ENCODE data around the gene IL32. TPM values are rescaled to one million over a fixed set of nuclear protein-coding genes. Genes with fewer than 3 reads are reported as not detected.
A peak's percentile ranks its signal among the peaks of the same experiment; 100 is the strongest.

Gene IL32, protein sequence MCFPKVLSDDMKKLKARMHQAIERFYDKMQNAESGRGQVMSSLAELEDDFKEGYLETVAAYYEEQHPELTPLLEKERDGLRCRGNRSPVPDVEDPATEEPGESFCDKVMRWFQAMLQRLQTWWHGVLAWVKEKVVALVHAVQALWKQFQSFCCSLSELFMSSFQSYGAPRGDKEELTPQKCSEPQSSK
- total RNA-seq, result 1.6 TPM

DNA sequence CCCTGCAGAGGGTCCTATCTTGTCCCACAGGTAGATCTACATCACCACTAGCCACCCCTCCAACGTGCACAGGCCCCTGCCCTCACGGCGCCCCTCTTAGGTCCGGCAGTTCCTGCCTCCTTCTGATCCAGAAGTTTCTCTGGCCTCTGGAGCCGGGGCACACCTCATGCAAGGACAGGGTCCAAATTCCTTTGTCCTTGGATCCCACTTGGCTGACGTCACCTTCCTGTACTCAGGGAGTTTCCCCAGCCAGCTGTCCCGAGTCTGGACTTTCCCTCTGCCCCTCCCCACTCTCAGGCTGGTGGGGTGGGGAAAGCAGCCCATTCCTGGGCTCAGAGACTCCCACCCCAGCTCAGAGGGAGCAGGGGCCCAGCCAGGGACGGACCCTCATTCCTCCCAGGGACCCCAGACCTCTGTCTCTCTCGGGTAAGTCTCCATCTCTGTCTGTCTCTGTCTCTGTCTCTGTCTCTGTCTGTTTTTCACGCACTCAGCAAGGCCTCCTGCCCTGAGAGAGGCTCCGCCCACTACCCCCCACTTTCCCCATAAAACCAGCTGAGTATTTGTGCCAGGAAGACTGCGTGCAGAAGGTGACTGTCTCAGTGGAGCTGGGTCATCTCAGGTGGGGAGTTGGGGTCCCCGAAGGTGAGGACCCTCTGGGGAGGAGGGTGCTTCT lies at the start of gene IL32:
Gene IL32, plus strand, starts transcription at position 572 of the 673 bp plus-strand sequence. CDS start 172 bp downstream, outside the sequence.

DNA sequence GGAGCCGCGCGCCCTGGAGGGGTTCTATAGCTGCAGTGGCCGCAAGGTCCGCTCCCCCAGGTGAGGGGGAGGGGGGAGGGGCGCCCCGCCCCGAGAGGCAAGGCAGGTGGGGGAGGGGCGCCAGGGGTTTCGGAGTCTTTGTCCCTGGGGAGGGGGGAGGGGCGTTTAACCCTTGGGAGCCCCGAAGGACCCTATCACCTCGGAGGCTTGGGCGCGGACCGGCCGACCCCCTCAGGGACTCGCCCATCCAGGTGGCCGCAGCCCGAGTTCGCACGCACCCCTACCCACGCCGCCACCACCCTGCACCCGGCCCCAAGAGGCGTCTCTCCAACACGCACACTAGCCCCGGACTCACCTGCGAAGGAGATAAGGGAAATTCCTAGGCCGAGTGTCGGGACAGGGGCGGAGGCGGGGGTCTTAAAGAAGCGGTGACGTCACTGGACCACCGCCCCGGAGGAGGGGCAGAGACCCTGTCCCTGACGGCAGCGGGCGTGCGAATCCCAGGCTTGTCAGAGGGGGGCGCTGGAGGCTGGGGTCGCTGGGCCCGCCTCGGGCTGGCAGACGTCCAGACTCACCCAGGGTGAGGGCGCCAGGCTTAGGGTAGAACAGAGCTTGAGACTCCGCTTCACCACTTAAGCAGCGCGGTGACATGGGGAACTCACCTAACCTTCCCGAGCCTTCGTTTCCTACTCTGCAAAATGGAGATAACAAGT lies 47.5 kb upstream of the IL32 start, which contains the start of gene CLDN6:
Gene CLDN6, minus strand, starts transcription at position 390 of the 713 bp plus-strand sequence. CDS start 2,162 bp downstream, outside the sequence.

DNA sequence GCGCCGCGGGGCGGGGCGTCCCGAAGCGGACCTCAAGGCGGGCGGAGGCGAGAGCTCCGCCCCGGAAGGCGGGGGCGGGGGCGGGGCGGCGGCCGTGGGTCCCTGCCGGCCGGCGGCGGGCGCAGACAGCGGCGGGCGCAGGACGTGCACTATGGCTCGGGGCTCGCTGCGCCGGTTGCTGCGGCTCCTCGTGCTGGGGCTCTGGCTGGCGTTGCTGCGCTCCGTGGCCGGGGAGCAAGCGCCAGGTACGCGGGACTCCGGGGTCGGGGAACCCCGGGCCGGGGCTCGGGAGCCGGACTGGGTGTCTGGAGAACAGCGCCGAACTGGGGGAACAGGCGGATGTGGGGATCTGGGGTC lies 45.2 kb upstream of the IL32 start, which contains the start of gene TNFRSF12A:
Gene TNFRSF12A, plus strand, starts transcription at position 122 of the 357 bp plus-strand sequence. Its CDS starts 30 bp downstream, at position 152.

DNA sequence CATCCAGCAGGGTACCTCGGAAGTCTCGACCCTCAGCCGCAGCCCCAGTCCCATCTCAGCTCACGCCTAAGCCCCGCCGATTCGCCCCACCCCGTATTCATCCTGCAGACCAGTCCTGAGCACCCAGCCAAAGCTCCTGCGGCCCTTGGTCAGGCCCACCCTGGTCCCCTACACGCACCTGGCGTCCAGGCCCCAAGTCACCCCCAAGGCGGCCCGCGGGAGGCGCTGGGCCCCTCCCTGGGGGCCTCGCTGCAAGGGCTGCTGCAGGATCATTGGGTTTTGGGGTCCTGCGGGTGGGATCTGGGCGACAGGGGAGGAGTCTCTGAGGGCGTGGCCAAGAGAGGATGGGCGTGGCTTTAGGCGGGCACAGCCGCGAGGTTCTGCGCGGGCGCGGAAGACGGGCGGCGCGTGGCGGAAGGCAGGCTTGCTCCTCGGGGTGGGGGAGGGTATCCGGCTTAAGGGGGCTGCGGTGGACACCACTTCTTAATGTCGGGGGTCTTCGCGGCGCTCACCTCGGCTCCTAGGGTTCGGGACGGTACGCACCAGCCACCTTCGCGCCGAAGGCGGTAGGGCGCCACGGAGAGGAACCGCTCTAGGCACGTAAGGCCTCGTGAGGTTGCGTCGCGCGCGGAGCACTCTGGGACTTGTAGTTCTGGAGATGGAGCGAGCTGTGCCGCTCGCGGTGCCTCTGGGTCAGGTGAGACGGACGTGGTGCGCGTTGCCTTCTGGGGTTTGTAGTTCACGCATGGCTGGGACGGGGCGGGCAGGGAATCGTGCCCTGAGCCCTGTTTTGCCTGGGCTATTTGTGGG lies 41.6 kb upstream of the IL32 start, which contains the start of the genes HCFC1R1 and THOC6:
Gene HCFC1R1, minus strand, starts transcription at position 274 of the 810 bp plus-strand sequence. Its CDS starts 1 bp downstream, at position 273.
Gene THOC6, plus strand, starts transcription at position 367 of the 810 bp plus-strand sequence. Its CDS starts 292 bp downstream, at position 659.

DNA sequence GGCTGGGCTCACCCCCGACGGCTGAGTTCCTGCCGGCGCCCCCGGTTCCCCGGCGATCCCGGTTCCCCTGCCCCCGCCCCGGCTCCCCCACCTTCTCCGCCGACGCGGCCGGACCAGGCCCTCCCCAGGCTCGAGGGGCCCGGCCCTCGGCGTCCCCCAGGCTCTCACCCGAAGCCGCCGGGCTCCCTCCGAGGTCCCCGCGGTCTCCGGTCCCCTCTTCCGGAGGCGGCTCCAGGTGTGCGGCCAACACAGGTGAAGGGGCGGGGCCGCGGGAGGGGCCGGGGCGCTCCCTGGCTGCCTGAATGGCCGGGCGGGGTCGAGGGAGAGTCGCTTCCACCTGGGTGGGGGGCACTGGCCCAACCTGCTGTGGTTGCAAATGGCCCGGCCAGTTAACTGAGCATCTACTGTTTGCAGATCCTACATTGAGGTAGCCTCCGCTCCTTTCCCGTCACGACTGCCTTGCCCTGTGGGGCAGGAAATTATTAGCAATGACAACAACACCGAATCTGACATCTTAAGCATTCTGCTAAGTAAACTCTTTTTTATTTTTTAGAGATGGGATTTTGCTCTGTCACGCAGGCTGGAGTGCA lies 28.6 kb upstream of the IL32 start, which contains the start of gene BICDL2:
Gene BICDL2, minus strand, starts transcription at position 219 of the 590 bp plus-strand sequence. CDS start 1,448 bp downstream, outside the sequence.

DNA sequence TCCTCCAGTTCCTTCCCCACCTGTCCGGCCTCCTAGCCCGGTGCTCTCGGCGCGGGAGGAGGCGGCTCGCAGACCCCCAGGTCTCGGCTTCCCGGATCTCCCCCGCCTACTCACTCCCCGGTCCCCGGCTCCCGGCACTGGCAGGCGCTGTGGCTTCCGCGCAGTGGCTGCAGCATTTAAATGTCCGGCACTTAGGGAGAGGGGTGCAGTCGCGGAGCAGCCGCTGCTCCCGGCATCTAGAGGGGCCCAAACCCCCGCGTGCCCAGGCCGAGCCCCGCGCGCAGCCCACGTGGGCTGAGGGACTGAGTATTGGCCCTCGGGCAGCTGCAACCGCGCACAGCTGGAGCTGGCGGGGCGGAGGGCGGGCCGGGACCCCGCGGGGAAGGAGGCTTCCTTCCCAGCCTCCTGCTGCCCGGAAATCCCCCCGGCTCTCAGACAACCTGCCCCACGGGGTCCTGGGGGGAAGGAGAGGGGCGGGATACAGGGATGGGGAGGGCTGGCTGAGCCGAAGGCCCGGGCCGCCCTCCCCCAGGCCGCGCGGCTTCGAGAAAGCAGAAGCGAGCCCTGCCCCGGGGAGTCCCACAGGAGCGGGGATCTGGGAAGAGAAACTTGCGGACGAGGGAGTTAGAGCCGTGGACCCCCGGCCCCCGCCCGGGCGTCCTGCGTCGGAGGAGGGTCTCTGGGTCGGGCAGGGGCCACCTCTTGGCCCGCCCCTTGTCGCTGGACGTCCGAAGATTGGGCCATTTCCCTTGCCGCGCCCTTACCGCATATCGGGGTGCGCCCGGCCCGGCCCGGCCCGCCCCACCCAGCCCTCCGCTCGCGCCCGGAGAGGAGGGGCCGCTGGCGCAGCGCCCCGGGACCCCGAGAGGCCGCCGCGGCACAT lies 19.4 kb upstream of the IL32 start, which contains the start of gene MMP25:
Gene MMP25, plus strand, starts transcription at position 804 of the 883 bp plus-strand sequence. CDS start 357 bp downstream, outside the sequence.

DNA sequence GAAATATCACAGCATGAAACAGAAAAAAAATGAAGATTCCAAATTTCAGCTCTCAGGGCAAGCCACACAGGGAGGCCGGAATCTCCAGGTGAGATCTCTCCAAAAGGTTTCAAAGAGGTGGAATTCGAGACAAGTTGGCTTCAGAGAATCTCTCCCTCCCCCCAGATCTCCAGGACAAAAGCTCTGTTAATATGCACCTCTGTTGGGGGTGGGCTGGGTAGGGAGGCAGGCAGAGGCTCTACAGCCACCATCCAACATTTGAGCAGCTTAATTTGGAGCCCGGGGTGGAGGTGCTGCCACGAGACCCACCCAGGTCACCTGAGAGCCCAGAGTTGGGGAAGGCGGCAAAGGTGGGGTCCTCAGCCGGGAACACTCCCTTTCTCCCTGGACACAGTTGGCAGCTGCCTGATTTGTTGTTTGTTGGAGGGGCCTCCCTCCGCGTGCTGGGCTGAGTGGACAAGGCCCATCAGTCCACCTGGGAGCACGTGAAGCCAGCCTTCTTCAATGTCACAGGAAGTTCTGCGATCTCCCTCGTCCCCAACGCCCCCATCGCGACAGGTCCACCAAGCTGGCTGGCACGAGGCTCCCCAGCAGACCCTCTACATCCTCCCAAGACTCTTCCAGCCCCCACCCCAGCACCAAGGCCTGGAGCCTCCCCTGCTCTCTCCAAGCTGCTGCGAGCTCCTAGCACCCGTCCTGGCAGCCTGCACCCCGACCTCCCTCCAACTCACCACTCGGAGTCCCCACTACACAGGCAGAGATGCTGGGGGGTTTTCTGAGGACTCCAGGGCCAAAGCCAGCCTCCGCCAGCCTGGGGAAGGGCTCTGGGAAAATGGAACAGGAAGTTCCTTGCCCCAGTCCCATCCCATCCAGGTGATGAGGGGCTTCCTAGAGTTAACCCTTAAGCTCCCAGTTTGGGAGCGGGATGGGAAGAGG lies 33.3 kb downstream of the IL32 start, which contains the start of gene ZSCAN10:
Gene ZSCAN10, minus strand, starts transcription at position 836 of the 936 bp plus-strand sequence. CDS start 6,357 bp downstream, outside the sequence.

DNA sequence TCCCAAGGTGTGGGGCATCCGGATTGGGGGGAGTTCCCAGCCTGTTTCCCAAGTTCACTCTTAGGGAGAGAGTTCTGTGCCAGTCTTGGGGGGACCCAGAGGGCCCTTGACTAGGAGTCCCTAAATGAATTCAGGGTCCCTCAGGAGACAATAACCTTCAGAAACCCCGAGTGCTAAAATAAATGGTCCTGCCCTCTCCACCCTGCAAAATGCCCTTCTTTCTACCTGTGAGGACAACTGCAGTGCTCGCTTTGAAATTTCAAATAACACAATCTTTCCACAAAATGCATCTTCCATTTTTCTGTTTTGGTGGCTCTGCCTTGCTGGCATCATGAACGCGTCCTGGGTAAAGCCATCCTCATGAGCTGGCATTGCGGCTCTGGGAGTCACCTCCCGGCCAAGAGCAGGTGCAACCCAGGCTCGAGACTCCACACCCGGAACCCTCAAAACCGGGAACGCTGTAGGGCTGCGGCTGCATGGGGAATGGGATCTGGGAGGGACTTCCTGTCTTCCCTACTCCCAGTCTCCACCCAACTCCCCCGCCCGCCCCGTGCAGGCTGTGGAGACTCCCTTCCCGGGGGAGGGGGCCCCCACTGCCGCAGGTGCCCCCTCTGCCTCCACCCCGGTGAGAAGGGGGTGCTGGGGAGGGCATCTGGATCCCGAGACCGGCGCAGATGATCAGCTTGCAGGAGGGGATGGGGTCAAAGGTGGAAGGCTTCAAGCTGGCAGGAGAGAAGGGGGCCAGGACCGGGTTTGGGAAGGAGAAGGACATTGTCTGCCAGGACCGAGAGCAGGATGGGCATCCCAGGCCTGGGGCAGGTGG lies 46.8 kb downstream of the IL32 start, which contains the start of gene ZNF205:
Gene ZNF205, plus strand, starts transcription at position 529 of the 823 bp plus-strand sequence. CDS start 845 bp downstream, outside the sequence.

Small RNA genes within 50 kb of the gene (small RNA-seq; reads per million reads assigned to genes)
- 1.2 reads per million, percentile 72 among the genes with 10 or more reads in this experiment for gene RNU1-22P (ENCODE audit: low replicate concordance)

Other genes starting within 250 kb of the IL32 start
- gene PRSS21, start 248.4 kb upstream of the IL32 start, total RNA-seq, result not detected
- gene ZG16B, start 235.3 kb upstream of the IL32 start, total RNA-seq, result not detected
- gene PRSS22, start 207.5 kb upstream of the IL32 start, total RNA-seq, result not detected
- 39.4 TPM for gene FLYWCH2, start 182.4 kb upstream of the IL32 start, total RNA-seq
- gene FLYWCH1, start 153.7 kb upstream of the IL32 start, total RNA-seq, result 25.0 TPM
- gene KREMEN2, start 101.4 kb upstream of the IL32 start, total RNA-seq, result not detected
- 20.3 TPM for gene PAQR4, start 96.3 kb upstream of the IL32 start, total RNA-seq
- gene PKMYT1, start 85.2 kb upstream of the IL32 start, total RNA-seq, result 5.9 TPM
- not detected for gene CLDN9, start 52.7 kb upstream of the IL32 start, total RNA-seq
- gene CLDN6, start 47.5 kb upstream of the IL32 start, total RNA-seq, result 0.63 TPM
- not detected for gene TNFRSF12A, start 45.3 kb upstream of the IL32 start, total RNA-seq
- gene HCFC1R1, start 41.7 kb upstream of the IL32 start, total RNA-seq, result 17.2 TPM
- gene THOC6, start 41.6 kb upstream of the IL32 start, total RNA-seq, result 4.4 TPM
- 0.31 TPM for gene BICDL2, start 28.7 kb upstream of the IL32 start, total RNA-seq
- gene MMP25, start 19.1 kb upstream of the IL32 start, total RNA-seq, result 0.63 TPM
- not detected for gene ZSCAN10, start 33.7 kb downstream of the IL32 start, total RNA-seq
- 14.4 TPM for gene ZNF205, start 46.9 kb downstream of the IL32 start, total RNA-seq
- gene ZNF213, start 69.4 kb downstream of the IL32 start, total RNA-seq, result 10.3 TPM
- gene OR1F1, start 122.6 kb downstream of the IL32 start, total RNA-seq, result 0.94 TPM
- gene ZNF200, start 169.5 kb downstream of the IL32 start, total RNA-seq, result 16.3 TPM
- 0.31 TPM for gene MEFV, start 191.0 kb downstream of the IL32 start, total RNA-seq
- 55.7 TPM for gene ZNF263, start 217.9 kb downstream of the IL32 start, total RNA-seq
- gene TIGD7, start 239.8 kb downstream of the IL32 start, total RNA-seq, result 24.1 TPM
- gene ZNF75A, start 239.9 kb downstream of the IL32 start, total RNA-seq, result 71.1 TPM

All from parietal lobe (tissue), 2 donors.